Muscle layer of colon (tissue), 2 donors: Measurements from ENCODE around the gene COL1A2.

Experiments
- H3K27ac ChIP-seq: one replicate; pipeline ENCODE4 v1.7.0; 2013; ENCODE audit warnings: low read depth, mild to moderate bottlenecking, low read length, moderate library complexity
- H3K27me3 ChIP-seq, 2 donors: one replicate each; pipeline ENCODE4 v1.7.0; 2013; ENCODE audit warnings: low read length in 2 of 2, mild to moderate bottlenecking in 2 of 2; ENCODE audit not compliant: insufficient read depth in 2 of 2, control insufficient read depth in 1 of 2
- H3K36me3 ChIP-seq: one replicate; pipeline ENCODE4 v1.7.0; 2013; ENCODE audit warnings: mild to moderate bottlenecking, low read length; ENCODE audit not compliant: insufficient read depth
- H3K4me1 ChIP-seq: one replicate; pipeline ENCODE4 v1.7.0; 2013; ENCODE audit warnings: mild to moderate bottlenecking, low read length; ENCODE audit not compliant: insufficient read depth
- H3K4me3 ChIP-seq, 2 donors: one replicate each; pipeline ENCODE4 v1.7.0; 2013; ENCODE audit warnings: low read length in 2 of 2, low read depth in 1 of 2, mild to moderate bottlenecking in 1 of 2, moderate library complexity in 1 of 2
- H3K9ac ChIP-seq: one replicate; pipeline ENCODE4 v1.7.0; 2013; ENCODE audit warnings: low read length
- H3K9me3 ChIP-seq: one replicate; pipeline ENCODE4 v1.7.0; 2013; ENCODE audit warnings: mild to moderate bottlenecking, low read length
- donor health status: abdominal sarcoma.
- donor health status: Adenocarcinoma of cecum.

COL1A2 gene

DNA sequence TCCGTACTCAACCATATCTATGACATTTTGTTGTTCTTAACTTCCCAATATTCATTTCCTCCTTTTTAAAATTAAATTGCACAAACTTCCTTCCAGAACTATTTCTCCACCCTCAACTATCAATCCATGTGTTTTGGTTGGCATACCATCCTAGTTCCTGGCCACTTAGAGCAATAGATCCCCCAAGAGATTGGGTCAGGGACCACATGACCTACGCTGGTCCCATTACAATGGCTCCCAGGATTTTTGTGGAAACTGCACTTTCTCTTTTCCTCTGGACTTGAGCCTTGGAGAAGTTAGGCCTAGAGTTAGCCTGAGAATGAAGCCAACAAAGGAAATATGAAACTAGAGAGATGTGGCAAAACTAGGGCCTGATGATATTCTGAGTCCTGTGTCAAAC lies 59.2 kb downstream of the COL1A2 start:
- Histone ChIP-seq H3K9me3 (no peaks in the 10 kb centered on the region), H3K27ac (no peak overlapping the region)

DNA sequence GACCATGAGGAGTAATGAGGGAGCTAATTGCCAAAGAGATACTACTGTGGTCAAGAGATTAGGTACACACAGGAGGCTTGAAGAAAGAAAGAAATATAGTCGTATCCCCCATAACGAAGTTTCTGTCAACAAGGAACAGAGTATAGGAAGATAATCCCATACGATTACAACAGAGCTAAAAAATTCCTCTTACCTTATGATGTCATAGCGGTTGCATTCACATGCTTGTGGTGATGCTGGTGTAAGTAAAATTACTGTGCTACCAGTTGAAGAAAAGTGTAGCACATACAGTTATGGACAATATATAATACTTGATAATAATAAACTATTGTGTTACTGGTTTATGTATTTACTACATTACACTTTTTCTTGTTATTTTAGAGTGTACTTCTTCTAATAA lies 63.3 kb downstream of the COL1A2 start:
- Histone ChIP-seq H3K36me3 (no peaks in the 10 kb centered on the region), H3K9me3 (no peaks in the 10 kb centered on the region), H3K4me3 (no peak overlapping the region), H3K9ac (no peak overlapping the region), H3K4me1 (peaks cover under 1% of the 10 kb centered on the region), H3K27me3 (no peaks in the 10 kb centered on the region), H3K27ac (no peak overlapping the region)

More for the DNA sequence above, 59.2 kb downstream of the COL1A2 start:
- no peak overlapping the region for H3K9ac ChIP-seq
- H3K27me3 ChIP-seq, result no peaks in the 10 kb centered on the region
- H3K36me3 ChIP-seq, result no peaks in the 10 kb centered on the region
- no peak overlapping the region for H3K4me3 ChIP-seq
- H3K4me1 ChIP-seq, result peaks cover 38% of the 10 kb centered on the region

GRCh38 chr7:94466516-94466915 lies 71.8 kb downstream of the COL1A2 start:
- Histone ChIP-seq H3K27ac (no peak overlapping the region), H3K4me1 (no peaks in the 10 kb centered on the region), H3K9ac (no peak overlapping the region), H3K27me3 (no peaks in the 10 kb centered on the region), H3K9me3 (no peaks in the 10 kb centered on the region), H3K36me3 (no peaks in the 10 kb centered on the region), H3K4me3 (no peak overlapping the region)

- H3K4me1 ChIP-seq, result no peaks in the 10 kb centered on the region
- no peaks in the 10 kb centered on the region for H3K27me3 ChIP-seq
- H3K9ac ChIP-seq, result no peak overlapping the region
- H3K36me3 ChIP-seq, result no peaks in the 10 kb centered on the region
- no peak overlapping the region for H3K27ac ChIP-seq
- H3K9me3 ChIP-seq, result no peaks in the 10 kb centered on the region
- H3K4me3 ChIP-seq, result no peak overlapping the region
Observed at GRCh38 chr7:94471604-94472003, 76.9 kb downstream of the COL1A2 start.

- no peak overlapping the region for H3K27ac ChIP-seq
- no peaks in the 10 kb centered on the region for H3K27me3 ChIP-seq
- H3K4me1 ChIP-seq, result no peaks in the 10 kb centered on the region
Observed at GRCh38 chr7:94472608-94473007, 77.9 kb downstream of the COL1A2 start.

DNA sequence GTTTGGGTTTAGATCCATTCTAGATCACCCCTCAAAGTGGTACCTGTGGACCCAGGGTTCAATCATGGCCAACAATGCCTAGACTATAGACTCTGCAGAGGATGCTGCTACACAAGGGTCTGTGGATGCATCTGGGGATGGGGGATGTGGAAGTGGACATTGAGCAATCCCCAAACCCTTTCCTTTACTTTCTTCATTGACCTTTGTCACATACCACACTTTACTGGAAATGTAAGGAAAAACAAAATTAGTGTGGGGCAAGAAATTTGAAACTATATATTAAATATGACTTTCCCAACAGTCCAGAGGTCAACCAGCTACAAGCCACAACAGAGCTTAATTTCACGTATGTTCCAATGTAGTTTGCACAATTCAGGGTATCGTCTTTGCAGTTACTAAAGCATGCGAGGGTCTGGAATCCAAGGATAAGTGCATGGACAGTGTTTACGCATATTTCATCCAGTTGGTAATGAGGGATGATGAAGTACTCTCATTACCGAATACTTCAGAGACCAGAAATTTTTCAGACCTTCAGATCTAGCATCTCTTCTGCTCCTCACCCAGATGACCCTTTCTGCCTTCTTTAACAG lies 81.7 kb downstream of the COL1A2 start:
- H3K27me3 ChIP-seq, result no peaks in the 10 kb centered on the region
- H3K9ac ChIP-seq, result no peak overlapping the region
- H3K27ac ChIP-seq, result no peak overlapping the region
- H3K4me3 ChIP-seq, result no peak overlapping the region
- no peaks in the 10 kb centered on the region for H3K9me3 ChIP-seq
- no peaks in the 10 kb centered on the region for H3K36me3 ChIP-seq
- no peaks in the 10 kb centered on the region for H3K4me1 ChIP-seq

More at GRCh38 chr7:94472608-94473007, 77.9 kb downstream of the COL1A2 start:
- Histone ChIP-seq H3K4me3 (no peak overlapping the region), H3K36me3 (no peaks in the 10 kb centered on the region), H3K9me3 (no peaks in the 10 kb centered on the region), H3K9ac (no peak overlapping the region)

GRCh38 chr7:94477878-94478277 lies 83.2 kb downstream of the COL1A2 start:
- H3K4me3 ChIP-seq, result no peak overlapping the region
- H3K27ac ChIP-seq, result no peak overlapping the region
- no peaks in the 10 kb centered on the region for H3K27me3 ChIP-seq
- no peaks in the 10 kb centered on the region for H3K4me1 ChIP-seq
- H3K36me3 ChIP-seq, result no peaks in the 10 kb centered on the region
- no peak overlapping the region for H3K9ac ChIP-seq
- H3K9me3 ChIP-seq, result no peaks in the 10 kb centered on the region

GRCh38 chr7:94478648-94479214 lies 84.0 kb downstream of the COL1A2 start:
- Histone ChIP-seq H3K4me1 (no peaks in the 10 kb centered on the region), H3K4me3 (no peak overlapping the region)

More at GRCh38 chr7:94478648-94479214, 84.0 kb downstream of the COL1A2 start:
- Histone ChIP-seq H3K27ac (no peak overlapping the region), H3K27me3 (no peaks in the 10 kb centered on the region), H3K36me3 (no peaks in the 10 kb centered on the region), H3K9ac (no peak overlapping the region), H3K9me3 (no peaks in the 10 kb centered on the region)
